BJ (cell line): ENCODE data around the gene TNS1. TPM values are rescaled to one million over a fixed set of nuclear protein-coding genes. Genes with fewer than 3 reads are reported as not detected.

Source experiments
- CTCF ChIA-PET: fragments of 350-600 bp; formaldehyde crosslinking; extraction: SDS; loops from one replicate; lab custom pipeline; 2021; ENCODE audit warnings: antibody characterized with exemption, inconsistent platforms; lab: Yijun Ruan, JAX
- POLR2A ChIA-PET: fragments of 300-600 bp; sonication (Branson Sonifier 250); formaldehyde crosslinking; extraction: SDS; loops from one replicate; lab custom pipeline; 2021; ENCODE audit warnings: antibody characterized with exemption; lab: Charles Lee
- DNase-seq: peaks from one replicate; pipeline ENCODE4 v3.0.0-alpha.2; 2011; ENCODE audit warnings: low read depth
- H3K27me3 ChIP-seq: 2 replicates; pipeline ENCODE4 v1.6.0; 2011; ENCODE audit warnings: low read length; ENCODE audit not compliant: control insufficient read depth, insufficient read depth
- H3K36me3 ChIP-seq: 2 replicates; pipeline ENCODE4 v1.5.1; 2011; ENCODE audit warnings: low read length; ENCODE audit not compliant: control insufficient read depth, insufficient read depth
- H3K4me3 ChIP-seq: 2 replicates; pipeline ENCODE4 v1.5.1; 2011; ENCODE audit warnings: low read depth, mild to moderate bottlenecking, control low read depth, low read length
- polyA plus RNA-seq: library from polyadenylated mRNA; depleted of rRNA; stranded (reverse); fragments of >200 nt; gene quantifications from 2 replicates; pipeline ENCODE4 v1.2.3, GENCODE V29; 2011; rRNA removed
- small RNA-seq: library from RNA; depleted of rRNA; stranded (forward); fragments of <200 nt; gene quantifications from one replicate; pipeline ENCODE3, GENCODE V24; 2012; ENCODE audit warnings: low replicate concordance, low read depth; ENCODE audit not compliant: insufficient read length
- TF ChIP-seq, protein P1 (sequence below): IDR thresholded peaks from 2 replicates; pipeline ENCODE4 v1.5.1; 2011; ENCODE audit warnings: low read depth, mild to moderate bottlenecking, control low read depth, inconsistent platforms, low read length, moderate library complexity; ENCODE audit not compliant: insufficient read depth

The TNS1 gene
- polyA plus RNA-seq, 1 experiment = 35.6 TPM

DNA sequence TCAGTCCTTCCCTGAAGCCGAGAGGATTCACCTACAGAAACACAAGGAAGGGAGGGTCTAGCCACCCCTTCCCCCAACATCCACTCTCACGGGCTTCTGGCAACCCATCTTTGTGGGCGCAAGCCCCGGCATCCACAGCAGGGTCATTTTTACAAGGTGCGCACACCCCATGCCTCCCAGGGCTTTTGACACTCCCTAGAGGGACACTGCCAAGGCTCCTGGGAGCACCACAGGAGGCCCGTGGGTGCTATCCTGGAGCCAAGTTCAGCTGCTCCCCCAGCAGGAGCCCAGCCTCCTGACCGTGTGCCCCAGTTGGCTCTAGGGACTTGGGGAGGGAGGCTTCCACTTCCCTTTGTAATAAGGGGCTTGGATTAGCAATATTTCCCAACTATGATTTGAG, 251.6 kb downstream of the TNS1 start:
- TF ChIP-seq, protein P1, sequence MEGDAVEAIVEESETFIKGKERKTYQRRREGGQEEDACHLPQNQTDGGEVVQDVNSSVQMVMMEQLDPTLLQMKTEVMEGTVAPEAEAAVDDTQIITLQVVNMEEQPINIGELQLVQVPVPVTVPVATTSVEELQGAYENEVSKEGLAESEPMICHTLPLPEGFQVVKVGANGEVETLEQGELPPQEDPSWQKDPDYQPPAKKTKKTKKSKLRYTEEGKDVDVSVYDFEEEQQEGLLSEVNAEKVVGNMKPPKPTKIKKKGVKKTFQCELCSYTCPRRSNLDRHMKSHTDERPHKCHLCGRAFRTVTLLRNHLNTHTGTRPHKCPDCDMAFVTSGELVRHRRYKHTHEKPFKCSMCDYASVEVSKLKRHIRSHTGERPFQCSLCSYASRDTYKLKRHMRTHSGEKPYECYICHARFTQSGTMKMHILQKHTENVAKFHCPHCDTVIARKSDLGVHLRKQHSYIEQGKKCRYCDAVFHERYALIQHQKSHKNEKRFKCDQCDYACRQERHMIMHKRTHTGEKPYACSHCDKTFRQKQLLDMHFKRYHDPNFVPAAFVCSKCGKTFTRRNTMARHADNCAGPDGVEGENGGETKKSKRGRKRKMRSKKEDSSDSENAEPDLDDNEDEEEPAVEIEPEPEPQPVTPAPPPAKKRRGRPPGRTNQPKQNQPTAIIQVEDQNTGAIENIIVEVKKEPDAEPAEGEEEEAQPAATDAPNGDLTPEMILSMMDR = no peak
- CTCF ChIA-PET = interaction anchor here (0.8 kb wide), 1 partner anchor 95 kb away, joined by 3 read pairs; no protein-coding TSS in a partner anchor
- no peaks in the 10 kb centered on the region for H3K27me3 ChIP-seq
- H3K4me3 ChIP-seq = no peak overlapping the region
- no peaks in the 10 kb centered on the region for H3K36me3 ChIP-seq
- no peak for DNase-seq
- POLR2A ChIA-PET = no interaction called here

Small RNA genes lying within 50 kb of the gene (small RNA-seq; reads per million reads assigned to genes)
- not detected for gene MIR6809

Other genes starting within 250 kb of the TNS1 start
- not detected in 2 replicates for gene RUFY4, start 66.3 kb upstream of the TNS1 start, polyA plus RNA-seq
- not detected in 2 replicates for gene CXCR2, start 123.0 kb upstream of the TNS1 start, polyA plus RNA-seq
- not detected in 2 replicates for gene CXCR1, start 164.0 kb upstream of the TNS1 start, polyA plus RNA-seq
- gene ARPC2, start 214.2 kb upstream of the TNS1 start, polyA plus RNA-seq = 699 and 831 TPM in 2 replicates